Colonic mucosa (tissue), 4 donors: ENCODE measurements around the gene PSME3IP1. TPM values are rescaled to one million over a fixed set of nuclear protein-coding genes. Genes with fewer than 3 reads are reported as not detected.

Experiments
- DNase-seq: peaks from one replicate; pipeline ENCODE4 v3.0.0-alpha.2; 2020
- H3K27ac ChIP-seq: fragments of 200-600 bp; one replicate; pipeline ENCODE4 v1.8.0; 2021
- H3K27me3 ChIP-seq: fragments of 200-600 bp; one replicate; pipeline ENCODE4 v1.8.0; 2021
- H3K36me3 ChIP-seq: fragments of 200-600 bp; one replicate; pipeline ENCODE4 v1.8.0; 2021
- H3K4me1 ChIP-seq: fragments of 200-600 bp; one replicate; pipeline ENCODE4 v1.8.0; 2021; ENCODE audit warnings: mild to moderate bottlenecking
- H3K4me3 ChIP-seq: fragments of 200-600 bp; one replicate; pipeline ENCODE4 v1.8.0; 2021
- H3K9ac ChIP-seq, 2 donors: one replicate each; pipeline ENCODE4 v1.7.0; 2013; ENCODE audit warnings: control low read depth in 2 of 2, low read depth in 2 of 2, low read length in 2 of 2
- H3K9me3 ChIP-seq: fragments of 200-600 bp; one replicate; pipeline ENCODE4 v1.8.0; 2021
- CTCF ChIP-seq: fragments of 200-600 bp; IDR thresholded peaks from one replicate; pipeline ENCODE4 v1.8.0; 2022; ENCODE audit warnings: antibody characterized with exemption, mild to moderate bottlenecking
- intact Hi-C: fragments of 100-400 bp; cut with DNase I; formaldehyde crosslinking; loops from one replicate; pipeline ENCODE4 v1.14.1; 2022
- total RNA-seq, 2 donors: library from RNA; stranded (reverse); fragmentation: NEBNext Ultra II Directional in 1 of 2; extraction: Animal tissue kit (Norgen Biotek cat#: 25700) in 1 of 2; gene quantifications; one replicate each; pipeline ENCODE4 v1.2.1, GENCODE V29; 2021
- donor health status: healthy.
- donor health status: DM: no; HTN: no; CAD: no.
- donor health status: DM: no; HTN: no; CAD: no.

The PSME3IP1 gene
- total RNA-seq, 2 donors from 2014 or later = 80.9 to 108 TPM

- Histone ChIP-seq H3K36me3 (peaks cover 11% of the 10 kb centered on the region), H3K27ac (no peak overlapping the region), H3K27me3 (no peaks in the 10 kb centered on the region), H3K9me3 (no peaks in the 10 kb centered on the region), H3K9ac (no peak overlapping the region), H3K4me1 (no peaks in the 10 kb centered on the region), H3K4me3 (no peak overlapping the region)
- no peak for DNase-seq
- intact Hi-C loops = loop anchor here (5.0 kb wide), 1 partner anchor 204 kb away; the partner anchor contains the start of gene CETP
- no peak for TF ChIP-seq CTCF
These were observed 19.4 kb downstream of the PSME3IP1 start for GRCh38 chr16:57166451-57166850.

- no peak overlapping the region for H3K4me3 ChIP-seq
- no peaks in the 10 kb centered on the region for H3K9me3 ChIP-seq
- no peak for TF ChIP-seq CTCF
- intact Hi-C loops = loop anchor here (5.0 kb wide), 1 partner anchor 204 kb away; the partner anchor contains the start of gene CETP
- H3K4me1 ChIP-seq = no peaks in the 10 kb centered on the region
- DNase-seq = no peak
- no peaks in the 10 kb centered on the region for H3K27me3 ChIP-seq
- no peak overlapping the region for H3K27ac ChIP-seq
- peaks cover 11% of the 10 kb centered on the region for H3K36me3 ChIP-seq
- H3K9ac ChIP-seq = no peak overlapping the region
These were observed 19.9 kb downstream of the PSME3IP1 start for GRCh38 chr16:57165938-57166337.

GRCh38 chr16:57165483-57165882, 20.4 kb downstream of the PSME3IP1 start:
- TF ChIP-seq CTCF = no peak
- Histone ChIP-seq H3K36me3 (peaks cover 11% of the 10 kb centered on the region), H3K27ac (no peak overlapping the region), H3K4me3 (no peak overlapping the region), H3K9me3 (no peaks in the 10 kb centered on the region), H3K4me1 (no peaks in the 10 kb centered on the region), H3K27me3 (no peaks in the 10 kb centered on the region), H3K9ac (no peak overlapping the region)
- intact Hi-C loops = loop anchor here (5.0 kb wide), 1 partner anchor 203 kb away; the partner anchor contains the start of gene CETP
- DNase-seq = no peak

GRCh38 chr16:57163842-57164241, 22.0 kb downstream of the PSME3IP1 start:
- no peaks in the 10 kb centered on the region for H3K9me3 ChIP-seq
- no peak overlapping the region for H3K4me3 ChIP-seq
- no peak overlapping the region for H3K9ac ChIP-seq
- no peaks in the 10 kb centered on the region for H3K4me1 ChIP-seq
- peaks cover 6% of the 10 kb centered on the region for H3K36me3 ChIP-seq
- H3K27ac ChIP-seq = no peak overlapping the region
- TF ChIP-seq CTCF = no peak
- intact Hi-C loops = loop anchor here (2.0 kb wide), 1 partner anchor 73 kb away; no protein-coding TSS in a partner anchor
- no peaks in the 10 kb centered on the region for H3K27me3 ChIP-seq
- DNase-seq = no peak

GRCh38 chr16:57159447-57159846, 26.4 kb downstream of the PSME3IP1 start:
- intact Hi-C loops = no loop called here
- no peak for TF ChIP-seq CTCF
- DNase-seq = no peak
- Histone ChIP-seq H3K9ac (no peak overlapping the region), H3K9me3 (no peaks in the 10 kb centered on the region), H3K27ac (no peak overlapping the region), H3K4me3 (no peak overlapping the region), H3K27me3 (no peaks in the 10 kb centered on the region), H3K4me1 (no peaks in the 10 kb centered on the region), H3K36me3 (no peaks in the 10 kb centered on the region)
